Measurements from ENCODE around the gene TENT4B.

TENT4B gene

GRCh38 chr16:50261707-50262235, 108.7 kb downstream of the TENT4B start:
- in situ Hi-C loops (cut with HindIII; ENCODE audit: low pct_unique_long_range_greater_than_20kb, low sequenced_read_pairs): no loop called here
- DNase-seq (ENCODE audit: low read depth in 1 of 2, low spot score in 1 of 2): peak in 1 of 2 experiments; percentile 55

GRCh38 chr16:50263060-50263909, 110.2 kb downstream of the TENT4B start:
- no peak for DNase-seq (ENCODE audit: low read depth in 1 of 2, low spot score in 1 of 2)
- in situ Hi-C loops (cut with HindIII; ENCODE audit: low pct_unique_long_range_greater_than_20kb, low sequenced_read_pairs): no loop called here
- TF ChIP-seq JUND (IDR thresholded peaks at IDR 0.05; ENCODE audit: low read depth): no peak

More at GRCh38 chr16:50261707-50262235, 108.7 kb downstream of the TENT4B start:
- TF ChIP-seq JUND (IDR thresholded peaks at IDR 0.05; ENCODE audit: low read depth): no peak

DNA sequence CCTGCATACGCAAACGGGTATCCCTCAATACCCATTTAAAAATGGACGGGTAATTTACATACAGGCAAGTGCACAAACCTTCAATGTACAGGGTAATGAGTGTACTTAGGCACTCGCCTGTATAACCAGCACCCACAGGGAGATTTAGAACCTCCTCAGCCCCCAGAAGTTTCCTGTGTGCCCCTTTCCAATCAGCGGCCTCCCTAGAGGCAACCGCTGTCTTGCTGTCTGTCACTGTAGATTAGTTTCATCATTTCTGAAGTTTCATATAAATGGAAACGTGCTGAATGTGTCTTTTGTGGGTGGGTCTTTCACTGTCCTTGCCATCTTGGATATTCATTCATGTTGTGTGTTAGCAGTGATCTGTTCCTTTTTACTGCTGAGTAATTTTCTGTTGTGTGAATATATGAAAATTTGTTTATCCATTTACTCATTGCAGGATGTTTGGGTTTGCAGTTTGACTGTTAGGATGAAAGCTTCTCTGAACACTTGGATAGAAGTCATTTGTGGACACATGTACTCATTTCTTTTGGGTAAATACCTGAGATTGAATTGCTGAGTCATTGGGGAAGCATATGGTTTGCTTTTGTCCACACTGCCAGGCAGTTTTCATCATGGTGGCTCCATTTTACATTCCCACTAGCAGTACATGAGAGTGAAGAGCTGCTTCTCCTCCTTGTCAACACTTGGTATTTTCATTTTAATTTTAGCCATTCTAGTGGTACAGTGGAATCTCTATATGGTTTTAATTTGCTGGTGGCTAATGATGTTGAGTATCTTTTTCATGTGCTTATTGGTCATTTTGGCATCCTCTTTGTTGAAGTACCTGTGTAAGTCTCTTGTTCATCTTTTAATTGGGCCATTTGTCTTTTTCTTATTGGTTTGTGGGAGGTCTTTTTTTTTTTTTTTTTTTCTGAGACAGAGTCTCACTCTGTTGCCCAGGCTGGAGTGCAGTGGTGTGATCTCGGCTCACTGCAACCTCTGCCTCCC, 111.1 kb downstream of the TENT4B start:
- in situ Hi-C loops (cut with HindIII; ENCODE audit: low pct_unique_long_range_greater_than_20kb, low sequenced_read_pairs): no loop called here
- TF ChIP-seq JUND (IDR thresholded peaks at IDR 0.05; ENCODE audit: low read depth): no peak
- DNase-seq (ENCODE audit: low read depth in 1 of 2, low spot score in 1 of 2): peak in 1 of 2 experiments; percentile 18

DNA sequence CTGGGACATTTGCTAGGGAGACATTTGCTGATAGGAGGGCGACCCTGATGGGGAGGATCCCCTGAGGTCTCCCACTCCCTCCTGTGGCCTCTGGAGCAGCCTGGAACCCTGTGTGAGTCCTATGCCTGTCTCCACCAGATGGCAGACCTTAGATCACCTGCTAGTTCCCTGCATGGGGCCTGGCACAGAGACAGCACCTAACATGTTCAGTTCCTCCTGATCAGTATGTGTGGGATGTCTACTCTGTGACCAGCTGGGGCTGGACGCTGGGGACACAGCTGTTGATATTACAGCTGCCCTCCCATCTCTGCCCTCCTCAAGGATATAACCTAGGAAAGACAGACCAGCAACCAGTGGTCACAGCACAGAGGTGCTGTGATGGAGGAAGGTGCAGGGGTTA, 112.2 kb downstream of the TENT4B start:
- TF ChIP-seq JUND (IDR thresholded peaks at IDR 0.05; ENCODE audit: low read depth): no peak
- DNase-seq (ENCODE audit: low read depth in 1 of 2, low spot score in 1 of 2): peak in 1 of 2 experiments; percentile 55
- in situ Hi-C loops (cut with HindIII; ENCODE audit: low pct_unique_long_range_greater_than_20kb, low sequenced_read_pairs): no loop called here

- DNase-seq (ENCODE audit: low read depth in 1 of 2, low spot score in 1 of 2): no peak
- no peak for TF ChIP-seq JUND (IDR thresholded peaks at IDR 0.05; ENCODE audit: low read depth)
- in situ Hi-C loops (cut with HindIII; ENCODE audit: low pct_unique_long_range_greater_than_20kb, low sequenced_read_pairs): no loop called here
Measured at GRCh38 chr16:50265716-50266336, 112.7 kb downstream of the TENT4B start.

DNA sequence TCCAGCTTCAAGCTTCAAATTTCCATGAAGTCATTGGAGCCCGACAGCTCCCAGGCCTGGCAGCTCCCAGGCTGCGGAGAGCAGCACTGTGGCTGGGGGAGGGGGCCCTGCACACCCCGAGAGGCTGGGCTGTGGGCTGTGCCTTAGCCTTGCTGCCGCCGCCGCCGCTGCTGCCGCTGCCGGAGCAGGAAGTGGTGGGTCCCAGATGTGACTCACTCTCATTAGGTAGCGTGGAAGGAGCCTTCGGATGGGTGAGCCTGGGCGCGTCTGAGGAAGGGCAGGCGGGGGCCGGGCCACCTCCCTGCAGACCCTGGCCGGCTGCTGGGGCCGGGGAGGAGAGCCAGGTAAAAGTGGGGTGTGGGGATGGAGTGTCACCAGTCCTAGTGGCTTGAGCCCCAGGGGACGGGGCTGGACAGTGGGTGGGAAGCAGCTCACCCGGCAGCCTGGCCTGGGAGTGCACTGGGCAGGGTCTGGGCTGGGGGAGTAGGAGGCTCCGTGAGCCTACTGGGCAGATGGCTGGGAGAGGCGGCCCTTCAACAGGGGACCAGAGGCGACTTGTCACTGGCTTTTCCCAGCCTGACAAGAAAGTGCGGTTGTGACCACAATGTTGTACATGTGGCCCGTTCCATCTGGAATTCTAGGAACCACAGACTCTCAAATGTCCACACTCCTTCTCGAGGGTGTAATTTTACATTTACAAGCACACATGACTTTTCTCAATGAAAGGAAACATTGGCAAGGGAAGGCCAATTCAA, 113.4 kb downstream of the TENT4B start, which contains the start of gene ADCY7:
ADCY7 (plus strand) TSS at position 215 of the 755 bp plus-strand sequence. CDS start 21,629 bp downstream, outside the sequence.
- in situ Hi-C loops (cut with HindIII; ENCODE audit: low pct_unique_long_range_greater_than_20kb, low sequenced_read_pairs): no loop called here
- no peak for DNase-seq (ENCODE audit: low read depth in 1 of 2, low spot score in 1 of 2)
- TF ChIP-seq JUND (IDR thresholded peaks at IDR 0.05; ENCODE audit: low read depth): no peak

DNA sequence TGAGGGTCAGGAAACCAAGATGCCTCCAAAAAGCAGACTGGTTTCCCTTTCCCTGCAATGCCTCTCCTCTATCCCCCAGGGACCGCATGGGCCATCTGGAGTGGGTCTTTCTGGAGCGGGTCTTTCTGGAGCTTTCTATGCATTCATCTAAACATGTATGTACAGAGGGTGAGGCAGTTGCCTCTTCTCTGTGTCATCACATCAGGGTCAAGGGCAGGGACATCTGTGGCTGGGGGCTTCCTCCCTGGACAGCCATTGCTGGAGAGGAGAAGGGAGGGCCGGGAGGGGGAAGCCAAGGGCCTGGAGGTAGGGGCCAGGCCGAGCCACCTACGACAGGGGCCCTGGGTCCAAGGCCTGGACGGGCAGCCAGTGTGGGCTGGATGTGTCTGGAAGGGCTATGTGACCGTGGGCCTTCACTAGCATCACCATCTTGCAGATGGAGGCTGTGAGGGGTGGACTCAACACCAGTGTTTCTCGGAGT, 114.1 kb downstream of the TENT4B start:
- TF ChIP-seq JUND (IDR thresholded peaks at IDR 0.05; ENCODE audit: low read depth): no peak
- in situ Hi-C loops (cut with HindIII; ENCODE audit: low pct_unique_long_range_greater_than_20kb, low sequenced_read_pairs): no loop called here
- no peak for DNase-seq (ENCODE audit: low read depth in 1 of 2, low spot score in 1 of 2)

GRCh38 chr16:50267651-50268050, 114.5 kb downstream of the TENT4B start:
- TF ChIP-seq JUND (IDR thresholded peaks at IDR 0.05; ENCODE audit: low read depth): no peak
- no peak for DNase-seq (ENCODE audit: low read depth in 1 of 2, low spot score in 1 of 2)
- in situ Hi-C loops (cut with HindIII; ENCODE audit: low pct_unique_long_range_greater_than_20kb, low sequenced_read_pairs): no loop called here

- no peak for TF ChIP-seq JUND (IDR thresholded peaks at IDR 0.05; ENCODE audit: low read depth)
- in situ Hi-C loops (cut with HindIII; ENCODE audit: low pct_unique_long_range_greater_than_20kb, low sequenced_read_pairs): no loop called here
- no peak for DNase-seq (ENCODE audit: low read depth in 1 of 2, low spot score in 1 of 2)
Measured at GRCh38 chr16:50268352-50268751, 115.2 kb downstream of the TENT4B start.

GRCh38 chr16:50269061-50269705, 116.1 kb downstream of the TENT4B start:
- in situ Hi-C loops (cut with HindIII; ENCODE audit: low pct_unique_long_range_greater_than_20kb, low sequenced_read_pairs): no loop called here
- no peak for DNase-seq (ENCODE audit: low read depth in 1 of 2, low spot score in 1 of 2)
- TF ChIP-seq JUND (IDR thresholded peaks at IDR 0.05; ENCODE audit: low read depth): no peak
